HEK293 (cell line): ENCODE data around the gene DNAJB4.

Source experiments
- TCF7L2 ChIP-seq: IDR thresholded peaks from 2 replicates; pipeline ENCODE4 v1.6.1; 2011; ENCODE audit warnings: low read depth, mild to moderate bottlenecking, inconsistent platforms, low read length, moderate library complexity, borderline replicate concordance
- ZBTB8A ChIP-seq: fragments of 450-650 bp; formaldehyde crosslinking; IDR thresholded peaks from 2 replicates; pipeline ENCODE4 v1.5.1; 2016; ENCODE audit warnings: missing biosample characterization, missing genetic modification characterization
- ZEB2 ChIP-seq: fragments of 450-650 bp; formaldehyde crosslinking; IDR thresholded peaks from 2 replicates; pipeline ENCODE4 v1.5.1; 2016; ENCODE audit warnings: missing biosample characterization, missing genetic modification characterization
- ZNF274 ChIP-seq, 2 experiments: fragments of 200-500 bp in 1 of 2; fragments of 450-650 bp in 1 of 2; sonication (Bioruptor generic) in 1 of 2; formaldehyde crosslinking in 1 of 2; IDR thresholded peaks; 2 replicates each; pipeline versions ENCODE4 v1.5.1 to v1.6.1; 2014 to 2016; ENCODE audit warnings: borderline replicate concordance in 1 of 2, inconsistent platforms in 1 of 2, low read length in 1 of 2, missing biosample characterization in 1 of 2, missing genetic modification characterization in 1 of 2
- ZNF501 ChIP-seq: fragments of 450-650 bp; formaldehyde crosslinking; IDR thresholded peaks from 2 replicates; pipeline ENCODE4 v1.5.1; 2016; ENCODE audit warnings: missing biosample characterization, missing genetic modification characterization
- ZNF776 ChIP-seq: fragments of 450-650 bp; formaldehyde crosslinking; IDR thresholded peaks from 2 replicates; pipeline ENCODE4 v1.5.0; 2017; ENCODE audit warnings: missing biosample characterization, missing genetic modification characterization, borderline replicate concordance
- TF ChIP-seq, protein P1 (sequence below): fragments of 450-650 bp; formaldehyde crosslinking; IDR thresholded peaks from 2 replicates; pipeline ENCODE4 v1.5.1; 2016; ENCODE audit warnings: missing biosample characterization, missing genetic modification characterization

DNA sequence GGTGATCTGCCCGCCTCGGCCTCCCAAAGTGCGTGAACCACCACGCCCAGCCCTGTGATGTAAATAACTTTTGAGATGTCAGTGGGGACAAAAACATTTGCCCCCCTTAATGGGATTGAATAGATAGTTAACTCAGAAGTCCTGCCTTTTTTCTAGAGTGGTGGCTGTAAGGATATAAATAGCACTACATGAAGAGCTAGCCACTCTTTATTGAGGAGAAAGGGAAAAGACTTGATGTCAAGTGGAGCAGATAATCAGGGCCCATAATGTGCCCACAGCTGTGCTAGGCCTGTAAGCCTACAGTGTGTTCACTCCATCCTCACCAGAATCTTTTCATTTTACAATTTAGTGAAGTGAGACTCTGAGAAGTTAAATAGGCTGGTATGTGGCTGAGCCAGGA, 44.7 kb downstream of the DNAJB4 start:
- TF ChIP-seq ZBTB8A (no peak), ZNF776 (tag by site-specific recombination) (no peak), ZEB2 (tag by site-specific recombination) (no peak), ZNF501 (tag by site-specific recombination) (no peak), TCF7L2 (no peak), ZNF274 (IDR thresholded peaks at IDR 0.05; ENCODE audit: low read length) (no peak), ZNF274 (tag by site-specific recombination; IDR thresholded peaks at IDR 0.05; ENCODE audit: borderline replicate concordance) (no peak)
- TF ChIP-seq, protein P1, sequence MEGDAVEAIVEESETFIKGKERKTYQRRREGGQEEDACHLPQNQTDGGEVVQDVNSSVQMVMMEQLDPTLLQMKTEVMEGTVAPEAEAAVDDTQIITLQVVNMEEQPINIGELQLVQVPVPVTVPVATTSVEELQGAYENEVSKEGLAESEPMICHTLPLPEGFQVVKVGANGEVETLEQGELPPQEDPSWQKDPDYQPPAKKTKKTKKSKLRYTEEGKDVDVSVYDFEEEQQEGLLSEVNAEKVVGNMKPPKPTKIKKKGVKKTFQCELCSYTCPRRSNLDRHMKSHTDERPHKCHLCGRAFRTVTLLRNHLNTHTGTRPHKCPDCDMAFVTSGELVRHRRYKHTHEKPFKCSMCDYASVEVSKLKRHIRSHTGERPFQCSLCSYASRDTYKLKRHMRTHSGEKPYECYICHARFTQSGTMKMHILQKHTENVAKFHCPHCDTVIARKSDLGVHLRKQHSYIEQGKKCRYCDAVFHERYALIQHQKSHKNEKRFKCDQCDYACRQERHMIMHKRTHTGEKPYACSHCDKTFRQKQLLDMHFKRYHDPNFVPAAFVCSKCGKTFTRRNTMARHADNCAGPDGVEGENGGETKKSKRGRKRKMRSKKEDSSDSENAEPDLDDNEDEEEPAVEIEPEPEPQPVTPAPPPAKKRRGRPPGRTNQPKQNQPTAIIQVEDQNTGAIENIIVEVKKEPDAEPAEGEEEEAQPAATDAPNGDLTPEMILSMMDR: no peak
